GM12873 (cell line): ENCODE data around the gene SPDYE4.

ENCODE experiments used
- CTCF ChIP-seq: IDR thresholded peaks from 2 replicates; pipeline ENCODE4 v1.5.1; 2012; ENCODE audit warnings: low read depth, mild to moderate bottlenecking, moderate library complexity, low read length, control low read depth; ENCODE audit not compliant: insufficient read depth; ENCODE audit errors: missing control alignments

The SPDYE4 gene

GRCh38 chr17:8706431-8706830, 51.9 kb downstream of the SPDYE4 start:
- no peak for TF ChIP-seq CTCF

- no peak for TF ChIP-seq CTCF
Measured at GRCh38 chr17:8705427-8705826, 52.9 kb downstream of the SPDYE4 start.

DNA sequence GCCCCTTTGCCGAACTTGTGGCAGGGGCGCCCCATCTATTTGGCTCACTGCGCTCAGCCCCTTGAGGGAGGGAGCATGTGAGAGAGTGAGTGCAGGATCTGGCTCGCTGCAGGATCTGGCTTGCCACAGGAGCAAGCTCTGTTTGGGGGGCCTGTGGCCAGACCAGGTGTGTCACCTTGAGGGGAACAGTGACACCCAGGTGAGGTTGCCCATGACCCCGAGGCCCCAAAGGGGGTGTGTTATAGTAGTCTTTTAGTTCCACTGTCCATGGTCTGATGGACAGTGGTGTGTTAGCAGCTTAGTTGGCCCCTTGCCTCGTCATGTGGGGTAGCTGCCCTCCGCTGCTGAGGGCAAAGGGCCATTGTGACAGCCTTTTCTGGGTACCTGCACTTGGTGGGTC, 55.3 kb downstream of the SPDYE4 start:
- no peak for TF ChIP-seq CTCF

DNA sequence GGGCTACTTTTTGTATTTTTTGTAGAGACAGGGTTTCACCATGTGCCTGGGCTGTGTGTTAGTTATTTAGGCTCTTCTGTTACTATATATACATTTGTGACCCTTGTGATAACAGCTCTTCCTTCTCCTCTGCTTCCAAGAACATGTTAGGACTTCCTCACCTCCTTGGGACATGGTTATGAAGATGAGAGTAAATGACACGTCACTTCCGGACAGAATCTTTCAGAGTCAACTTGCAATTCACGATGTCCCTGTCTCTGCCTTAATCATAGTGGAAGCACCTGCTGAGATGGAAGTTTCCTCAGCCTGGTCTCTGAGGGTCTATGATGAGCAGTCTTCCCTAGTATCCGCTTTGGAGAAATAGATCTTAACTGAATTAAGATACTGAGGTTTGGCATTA, 56.6 kb downstream of the SPDYE4 start:
- no peak for TF ChIP-seq CTCF

DNA sequence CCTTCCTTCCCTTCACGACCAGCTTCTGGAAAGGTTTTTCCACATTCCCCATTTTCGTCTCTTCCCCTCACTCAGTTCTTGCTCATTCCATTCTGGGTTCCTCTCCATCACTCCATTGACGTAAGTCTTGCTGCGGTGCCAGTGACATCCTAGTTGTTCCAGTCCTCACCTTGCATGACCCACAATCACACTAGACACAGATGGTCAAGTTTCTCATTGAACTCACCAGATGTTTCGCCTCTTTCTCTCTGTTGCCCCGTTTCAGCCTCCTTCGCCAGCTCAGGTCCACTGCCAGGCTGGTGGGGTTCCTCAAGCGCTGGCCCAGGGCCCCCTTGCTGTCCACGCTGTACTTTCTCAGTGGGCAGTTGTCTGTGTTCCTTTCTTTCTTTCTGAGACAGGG, 57.1 kb downstream of the SPDYE4 start:
- no peak for TF ChIP-seq CTCF
